ENCODE results near the gene SURF1. TPM values are rescaled to one million over a fixed set of nuclear protein-coding genes. Genes with fewer than 3 reads are reported as not detected.

SURF1 gene
- total and polyA plus RNA-seq, 12 donors, result 41.7 to 85.4 (median 61.2) TPM

- Histone ChIP-seq H3K4me1 (peaks cover 26 to 77% (median 71%) of the 10 kb centered on the region in 9 donors), H3K36me3 (peaks cover 0 to 86% (median 42%) of the 10 kb centered on the region in 9 donors), H3K4me3 (no peak overlapping the region), H3K9me3 (no peaks in the 10 kb centered on the region), H3K27me3 (no peaks in the 10 kb centered on the region), H3K27ac (peak overlapping the region in 1 of 10 donors; percentile 80)
- DNase-seq, result no peak
- ATAC-seq, result no peak
- TF ChIP-seq, protein P1, sequence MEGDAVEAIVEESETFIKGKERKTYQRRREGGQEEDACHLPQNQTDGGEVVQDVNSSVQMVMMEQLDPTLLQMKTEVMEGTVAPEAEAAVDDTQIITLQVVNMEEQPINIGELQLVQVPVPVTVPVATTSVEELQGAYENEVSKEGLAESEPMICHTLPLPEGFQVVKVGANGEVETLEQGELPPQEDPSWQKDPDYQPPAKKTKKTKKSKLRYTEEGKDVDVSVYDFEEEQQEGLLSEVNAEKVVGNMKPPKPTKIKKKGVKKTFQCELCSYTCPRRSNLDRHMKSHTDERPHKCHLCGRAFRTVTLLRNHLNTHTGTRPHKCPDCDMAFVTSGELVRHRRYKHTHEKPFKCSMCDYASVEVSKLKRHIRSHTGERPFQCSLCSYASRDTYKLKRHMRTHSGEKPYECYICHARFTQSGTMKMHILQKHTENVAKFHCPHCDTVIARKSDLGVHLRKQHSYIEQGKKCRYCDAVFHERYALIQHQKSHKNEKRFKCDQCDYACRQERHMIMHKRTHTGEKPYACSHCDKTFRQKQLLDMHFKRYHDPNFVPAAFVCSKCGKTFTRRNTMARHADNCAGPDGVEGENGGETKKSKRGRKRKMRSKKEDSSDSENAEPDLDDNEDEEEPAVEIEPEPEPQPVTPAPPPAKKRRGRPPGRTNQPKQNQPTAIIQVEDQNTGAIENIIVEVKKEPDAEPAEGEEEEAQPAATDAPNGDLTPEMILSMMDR (IDR thresholded peaks at IDR 0.05), result no peak
- 80 to 82% methylated on average over 6 of the region's 6 CpGs for WGBS, 2 donors
- intact Hi-C loops (cut with DNase I), result no loop called here
Observed at GRCh38 chr9:133369422-133369821, 13.1 kb upstream of the SURF1 start.

GRCh38 chr9:133368249-133368881, 12.1 kb upstream of the SURF1 start:
- DNase-seq (no peak), ATAC-seq (peak in 4 of 8 donors; percentile 3 to 23 (median 16))
- Histone ChIP-seq H3K9me3 (no peaks in the 10 kb centered on the region), H3K4me3 (no peak overlapping the region), H3K36me3 (peaks cover 0 to 90% (median 51%) of the 10 kb centered on the region in 9 donors), H3K27me3 (no peaks in the 10 kb centered on the region), H3K4me1 (peaks cover 26 to 67% (median 60%) of the 10 kb centered on the region in 9 donors), H3K27ac (peak overlapping the region in 2 of 10 donors; percentile 5 to 13)
- intact Hi-C loops (cut with DNase I), result no loop called here
- 66 to 78% methylated on average over 18 of the region's 18 CpGs for WGBS, 2 donors
- TF ChIP-seq, protein P1 (IDR thresholded peaks at IDR 0.05), result no peak

GRCh38 chr9:133367778-133368177, 11.5 kb upstream of the SURF1 start:
- Histone ChIP-seq H3K36me3 (peaks cover 0 to 90% (median 49%) of the 10 kb centered on the region in 9 donors), H3K27me3 (no peaks in the 10 kb centered on the region), H3K4me1 (peaks cover 25 to 61% (median 57%) of the 10 kb centered on the region in 9 donors), H3K9me3 (no peaks in the 10 kb centered on the region), H3K4me3 (no peak overlapping the region), H3K27ac (peak overlapping the region in 2 of 10 donors; percentile 5 to 23)
- ATAC-seq (peak in 5 of 8 donors; percentile 13 to 69 (median 46)), DNase-seq (no peak)
- TF ChIP-seq, protein P1 (IDR thresholded peaks at IDR 0.05), result no peak
- intact Hi-C loops (cut with DNase I), result no loop called here
- WGBS, 2 donors, result 75 to 79% methylated on average over 10 of the region's 10 CpGs

DNA sequence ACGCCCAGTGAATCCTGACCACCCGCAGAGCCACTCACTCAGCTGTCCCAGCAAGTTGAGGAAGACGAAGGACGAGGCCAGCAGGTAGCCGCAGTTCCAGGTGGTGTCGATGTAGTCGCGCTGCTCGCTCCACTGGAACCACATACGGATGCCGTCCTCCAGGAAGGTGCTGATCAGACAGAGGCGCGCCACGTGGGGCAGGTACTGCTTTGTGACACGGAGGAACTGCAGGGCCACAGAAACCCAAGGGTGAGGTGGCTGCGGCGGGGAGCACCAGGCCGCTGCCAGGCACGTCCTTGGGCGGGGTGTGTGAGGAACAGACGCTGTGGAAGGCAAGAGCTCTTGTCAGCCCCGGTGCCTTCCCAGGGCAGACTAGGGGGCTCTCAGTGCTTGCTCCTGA, 10.9 kb upstream of the SURF1 start:
- Histone ChIP-seq H3K36me3 (peaks cover 0 to 90% (median 50%) of the 10 kb centered on the region in 9 donors), H3K4me3 (no peak overlapping the region), H3K27me3 (no peaks in the 10 kb centered on the region), H3K27ac (peak overlapping the region in 1 of 10 donors; percentile 23), H3K4me1 (peaks cover 19 to 55% (median 51%) of the 10 kb centered on the region in 9 donors), H3K9me3 (no peaks in the 10 kb centered on the region)
- DNase-seq (no peak), ATAC-seq (no peak)
- TF ChIP-seq, protein P1 (IDR thresholded peaks at IDR 0.05), result no peak
- 92 to 95% methylated on average over 22 of the region's 22 CpGs for WGBS, 2 donors
- intact Hi-C loops (cut with DNase I), result no loop called here
